ENCODE results near the gene SNRNP35. TPM values are rescaled to one million over a fixed set of nuclear protein-coding genes. Genes with fewer than 3 reads are reported as not detected.
"Not testable (repeated sequence)": the region's sequence is repeated elsewhere in the genome, so short reads cannot be mapped to it uniquely, and the experiment has no call there.

The SNRNP35 gene
- total RNA-seq, 2 donors from 2014 or later = 17.4 to 23.2 TPM

GRCh38 chr12:123512838-123513665 is 55.1 kb downstream of the SNRNP35 start:
- H3K9ac ChIP-seq (ENCODE audit: low read depth in 2 of 2, low read length in 2 of 2) = no peak overlapping the region
- H3K27me3 ChIP-seq = no peaks in the 10 kb centered on the region
- no peak for TF ChIP-seq CTCF (IDR thresholded peaks at IDR 0.05)
- no peaks in the 10 kb centered on the region for H3K4me1 ChIP-seq
- H3K27ac ChIP-seq = no peak overlapping the region
- intact Hi-C loops (cut with DNase I) = no loop called here
- DNase-seq = no peak
- H3K4me3 ChIP-seq = no peak overlapping the region
- no peaks in the 10 kb centered on the region for H3K9me3 ChIP-seq
- no peaks in the 10 kb centered on the region for H3K36me3 ChIP-seq

GRCh38 chr12:123513805-123514204 is 55.9 kb downstream of the SNRNP35 start:
- Histone ChIP-seq H3K27ac (no peak overlapping the region), H3K36me3 (no peaks in the 10 kb centered on the region)

GRCh38 chr12:123514582-123515221 is 56.8 kb downstream of the SNRNP35 start:
- H3K4me3 ChIP-seq; H3K27ac ChIP-seq; H3K36me3 ChIP-seq; H3K27me3 ChIP-seq; H3K4me1 ChIP-seq; DNase-seq; H3K9ac ChIP-seq (ENCODE audit: low read depth in 2 of 2, low read length in 2 of 2); intact Hi-C loops (cut with DNase I); H3K9me3 ChIP-seq: not testable (repeated sequence)

More at GRCh38 chr12:123513805-123514204, 55.9 kb downstream of the SNRNP35 start:
- no peaks in the 10 kb centered on the region for H3K27me3 ChIP-seq
- no peaks in the 10 kb centered on the region for H3K9me3 ChIP-seq
- no peak overlapping the region for H3K9ac ChIP-seq (ENCODE audit: low read depth in 2 of 2, low read length in 2 of 2)
- TF ChIP-seq CTCF (IDR thresholded peaks at IDR 0.05) = no peak
- intact Hi-C loops (cut with DNase I) = no loop called here
- H3K4me1 ChIP-seq = no peaks in the 10 kb centered on the region
- DNase-seq = no peak
- H3K4me3 ChIP-seq = no peak overlapping the region

GRCh38 chr12:123516216-123516780 is 58.4 kb downstream of the SNRNP35 start:
- no peak overlapping the region for H3K9ac ChIP-seq (ENCODE audit: low read depth in 2 of 2, low read length in 2 of 2)
- H3K27me3 ChIP-seq = no peaks in the 10 kb centered on the region
- DNase-seq = no peak
- no peaks in the 10 kb centered on the region for H3K4me1 ChIP-seq
- H3K9me3 ChIP-seq = no peaks in the 10 kb centered on the region
- H3K36me3 ChIP-seq = no peaks in the 10 kb centered on the region
- H3K4me3 ChIP-seq = no peak overlapping the region
- H3K27ac ChIP-seq = no peak overlapping the region
- intact Hi-C loops (cut with DNase I) = no loop called here
- no peak for TF ChIP-seq CTCF (IDR thresholded peaks at IDR 0.05)

Other genes with a start within 250 kb of the SNRNP35 start
- gene MPHOSPH9, start 225.0 kb upstream of the SNRNP35 start, total RNA-seq = 10 to 100 TPM; 15.5 to 35.7 TPM
- gene MTRFR, start 224.7 kb upstream of the SNRNP35 start, total RNA-seq = 10 to 100 TPM; 10.6 to 17.4 TPM
- gene CDK2AP1, start 186.3 kb upstream of the SNRNP35 start, total RNA-seq = 100 to 1,000 TPM in 1 of 2 donors, 10 to 100 TPM in 1; 65.6 to 101 TPM
- gene SBNO1, start 93.3 kb upstream of the SNRNP35 start, total RNA-seq = 10 to 100 TPM; 36.5 to 37.3 TPM
- 10 to 100 TPM; 38.2 to 59.3 TPM for gene KMT5A, start 74.0 kb upstream of the SNRNP35 start, total RNA-seq
- 1 to 10 TPM in 1 of 2 donors, under 1 TPM in 1; 0.96 to 2.1 TPM for gene RILPL2, start 21.5 kb upstream of the SNRNP35 start, total RNA-seq
- 1 to 10 TPM; 2.6 to 5.0 TPM for gene RILPL1, start 75.6 kb downstream of the SNRNP35 start, total RNA-seq
- 100 to 1,000 TPM; 297 to 381 TPM for gene TMED2, start 126.4 kb downstream of the SNRNP35 start, total RNA-seq
- gene DDX55, start 144.0 kb downstream of the SNRNP35 start, total RNA-seq = 10 to 100 TPM in 1 of 2 donors, 1 to 10 TPM in 1; 8.1 to 19.7 TPM
- 10 to 100 TPM; 37.3 to 55.4 TPM for gene EIF2B1, start 175.5 kb downstream of the SNRNP35 start, total RNA-seq
- gene GTF2H3, start 175.7 kb downstream of the SNRNP35 start, total RNA-seq = 10 to 100 TPM; 22.1 to 27.3 TPM
- 1 to 10 TPM; 6.1 to 7.3 TPM for gene TCTN2, start 213.0 kb downstream of the SNRNP35 start, total RNA-seq

Data from colonic mucosa (tissue), 4 donors.